Stimulated activated naive CD8-positive, alpha-beta T cell treated with anti-CD3 and anti-CD28 coated beads, Interleukin-15, amount 100 ng/mL, for 72 hours (primary cell): Measurements from ENCODE around the gene WBP1L.
"Not testable (repeated sequence)": the region's sequence is repeated elsewhere in the genome, so short reads cannot be mapped to it uniquely, and the experiment has no call there.

Experiments
- ATAC-seq: fragments of 150-1000 bp; cut with Tn5 transposase; 2 replicates; pipeline ENCODE4 v1.10.0; 2021; ENCODE audit warnings: mild to moderate bottlenecking, moderate library complexity
- DNase-seq, 2 donors: peaks; one replicate each; pipeline ENCODE4 v3.0.0; 2021 to 2022
- H3K27ac Mint-ChIP-seq, 2 donors: one replicate each; pipeline ENCODE4 v1.8.0; 2022; ENCODE audit warnings: mild to moderate bottlenecking in 2 of 2, mixed read lengths in 2 of 2, moderate library complexity in 2 of 2
- H3K27me3 Mint-ChIP-seq: one replicate; pipeline ENCODE4 v1.8.0; 2022; ENCODE audit warnings: mixed read lengths
- H3K4me1 Mint-ChIP-seq: one replicate; pipeline ENCODE4 v1.8.0; 2022; ENCODE audit warnings: mild to moderate bottlenecking, mixed read lengths
- H3K4me3 Mint-ChIP-seq, 2 donors: one replicate each; pipeline ENCODE4 v1.8.0; 2022; ENCODE audit warnings: mild to moderate bottlenecking in 2 of 2, mixed read lengths in 2 of 2, moderate library complexity in 1 of 2
- H3K9me3 Mint-ChIP-seq, 2 donors: one replicate each; pipeline ENCODE4 v1.8.0; 2022; ENCODE audit warnings: mixed read lengths in 2 of 2

The WBP1L gene

GRCh38 chr10:102715880-102716279 lies 27.9 kb upstream of the WBP1L start:
- DNase-seq (no peak), ATAC-seq (no peak)
- Mint-ChIP-seq H3K27ac (peak overlapping the region; percentile 22 to 57), H3K4me3 (peak overlapping the region; percentile 87 to 91), H3K9me3 (no peaks in the 10 kb centered on the region), H3K4me1 (peaks cover 74% of the 10 kb centered on the region), H3K27me3 (no peaks in the 10 kb centered on the region)

GRCh38 chr10:102716900-102717565 lies 26.7 kb upstream of the WBP1L start:
- not testable (repeated sequence) for H3K9me3 Mint-ChIP-seq, DNase-seq, H3K27ac Mint-ChIP-seq, ATAC-seq, H3K27me3 Mint-ChIP-seq
- Mint-ChIP-seq H3K4me3 (peak overlapping the region in 1 of 2 donors; percentile 24), H3K4me1 (peaks cover 77% of the 10 kb centered on the region)

GRCh38 chr10:102718220-102718619 lies 25.5 kb upstream of the WBP1L start:
- H3K4me1 Mint-ChIP-seq, result peaks cover 68% of the 10 kb centered on the region
- no peak for DNase-seq
- no peak for ATAC-seq
- H3K27me3 Mint-ChIP-seq, result no peaks in the 10 kb centered on the region
- H3K4me3 Mint-ChIP-seq, result no peak overlapping the region
- H3K9me3 Mint-ChIP-seq, result no peaks in the 10 kb centered on the region
- H3K27ac Mint-ChIP-seq, result no peak overlapping the region

GRCh38 chr10:102720337-102720736 lies 23.4 kb upstream of the WBP1L start:
- H3K9me3 Mint-ChIP-seq, result no peaks in the 10 kb centered on the region
- ATAC-seq, result no peak
- H3K27me3 Mint-ChIP-seq, result no peaks in the 10 kb centered on the region
- peak overlapping the region in 1 of 2 donors; percentile 38 for H3K27ac Mint-ChIP-seq
- no peak overlapping the region for H3K4me3 Mint-ChIP-seq
- no peak for DNase-seq
- H3K4me1 Mint-ChIP-seq, result peaks cover 64% of the 10 kb centered on the region

- Mint-ChIP-seq H3K9me3 (no peaks in the 10 kb centered on the region), H3K27ac (peak overlapping the region in 1 of 2 donors; percentile 38)
Measured at GRCh38 chr10:102720775-102721301, 22.9 kb upstream of the WBP1L start.

GRCh38 chr10:102721954-102722353 lies 21.8 kb upstream of the WBP1L start:
- peak; percentile 68 for ATAC-seq
- Mint-ChIP-seq H3K4me3 (no peak overlapping the region), H3K27me3 (no peaks in the 10 kb centered on the region), H3K27ac (peak overlapping the region in 1 of 2 donors; percentile 0), H3K9me3 (no peaks in the 10 kb centered on the region), H3K4me1 (peaks cover 47% of the 10 kb centered on the region)
- no peak for DNase-seq

More at GRCh38 chr10:102720775-102721301, 22.9 kb upstream of the WBP1L start:
- Mint-ChIP-seq H3K27me3 (no peaks in the 10 kb centered on the region), H3K4me1 (peaks cover 59% of the 10 kb centered on the region), H3K4me3 (no peak overlapping the region)
- ATAC-seq, result no peak
- no peak for DNase-seq

GRCh38 chr10:102723989-102724388 lies 19.8 kb upstream of the WBP1L start:
- ATAC-seq, result no peak
- no peaks in the 10 kb centered on the region for H3K27me3 Mint-ChIP-seq
- peaks cover 34% of the 10 kb centered on the region for H3K4me1 Mint-ChIP-seq

GRCh38 chr10:102726274-102726673 lies 17.5 kb upstream of the WBP1L start:
- no peaks in the 10 kb centered on the region for H3K9me3 Mint-ChIP-seq
- H3K4me1 Mint-ChIP-seq, result peaks cover 28% of the 10 kb centered on the region
- no peak for ATAC-seq
- H3K27me3 Mint-ChIP-seq, result no peaks in the 10 kb centered on the region
- no peak overlapping the region for H3K4me3 Mint-ChIP-seq
- H3K27ac Mint-ChIP-seq, result peak overlapping the region in 1 of 2 donors; percentile 88
- DNase-seq, result no peak

More at GRCh38 chr10:102723989-102724388, 19.8 kb upstream of the WBP1L start:
- H3K27ac Mint-ChIP-seq, result no peak overlapping the region
- no peak for DNase-seq
- no peaks in the 10 kb centered on the region for H3K9me3 Mint-ChIP-seq
- no peak overlapping the region for H3K4me3 Mint-ChIP-seq

GRCh38 chr10:102727037-102727818 lies 16.5 kb upstream of the WBP1L start:
- peaks cover 21% of the 10 kb centered on the region for H3K4me1 Mint-ChIP-seq
- H3K9me3 Mint-ChIP-seq, result no peaks in the 10 kb centered on the region
- no peak overlapping the region for H3K27ac Mint-ChIP-seq
- no peak for ATAC-seq
- no peaks in the 10 kb centered on the region for H3K27me3 Mint-ChIP-seq
- DNase-seq, result no peak
- no peak overlapping the region for H3K4me3 Mint-ChIP-seq

GRCh38 chr10:102729029-102730026 lies 14.4 kb upstream of the WBP1L start:
- peak; percentile 48 to 56 for DNase-seq
- Mint-ChIP-seq H3K27ac (peak overlapping the region in 1 of 2 donors; percentile 31), H3K4me3 (no peak overlapping the region), H3K9me3 (no peaks in the 10 kb centered on the region), H3K27me3 (no peaks in the 10 kb centered on the region), H3K4me1 (peaks cover 20% of the 10 kb centered on the region)
- ATAC-seq, result peak; percentile 89

GRCh38 chr10:102731222-102731800 lies 12.4 kb upstream of the WBP1L start:
- DNase-seq, result no peak
- Mint-ChIP-seq H3K27ac (no peak overlapping the region), H3K27me3 (no peaks in the 10 kb centered on the region), H3K9me3 (no peaks in the 10 kb centered on the region), H3K4me3 (no peak overlapping the region), H3K4me1 (peaks cover 15% of the 10 kb centered on the region)
- no peak for ATAC-seq

GRCh38 chr10:102732661-102733060 lies 11.1 kb upstream of the WBP1L start:
- H3K9me3 Mint-ChIP-seq, result no peaks in the 10 kb centered on the region
- DNase-seq (no peak), ATAC-seq (no peak)
- peaks cover 15% of the 10 kb centered on the region for H3K4me1 Mint-ChIP-seq
- H3K27me3 Mint-ChIP-seq, result no peaks in the 10 kb centered on the region
- H3K4me3 Mint-ChIP-seq, result no peak overlapping the region
- H3K27ac Mint-ChIP-seq, result peak overlapping the region in 1 of 2 donors; percentile 82

GRCh38 chr10:102735065-102735562 lies 8.6 kb upstream of the WBP1L start:
- Mint-ChIP-seq H3K4me3 (no peak overlapping the region), H3K27ac (peak overlapping the region; percentile 60 to 87), H3K27me3 (no peaks in the 10 kb centered on the region), H3K4me1 (no peaks in the 10 kb centered on the region), H3K9me3 (no peaks in the 10 kb centered on the region)
- DNase-seq, result no peak
- ATAC-seq, result no peak

- DNase-seq (no peak), ATAC-seq (no peak)
Measured at GRCh38 chr10:102738692-102739121, 5.0 kb upstream of the WBP1L start.

More at GRCh38 chr10:102738692-102739121, 5.0 kb upstream of the WBP1L start:
- H3K27ac Mint-ChIP-seq, result peak overlapping the region in 1 of 2 donors; percentile 54
- H3K4me1 Mint-ChIP-seq, result peaks cover 12% of the 10 kb centered on the region
- H3K4me3 Mint-ChIP-seq, result no peak overlapping the region
- H3K27me3 Mint-ChIP-seq, result no peaks in the 10 kb centered on the region
- H3K9me3 Mint-ChIP-seq, result peaks cover 7% of the 10 kb centered on the region in 2 donors
